ENCODE results near the gene MAP7D3.

MAP7D3 gene

DNA sequence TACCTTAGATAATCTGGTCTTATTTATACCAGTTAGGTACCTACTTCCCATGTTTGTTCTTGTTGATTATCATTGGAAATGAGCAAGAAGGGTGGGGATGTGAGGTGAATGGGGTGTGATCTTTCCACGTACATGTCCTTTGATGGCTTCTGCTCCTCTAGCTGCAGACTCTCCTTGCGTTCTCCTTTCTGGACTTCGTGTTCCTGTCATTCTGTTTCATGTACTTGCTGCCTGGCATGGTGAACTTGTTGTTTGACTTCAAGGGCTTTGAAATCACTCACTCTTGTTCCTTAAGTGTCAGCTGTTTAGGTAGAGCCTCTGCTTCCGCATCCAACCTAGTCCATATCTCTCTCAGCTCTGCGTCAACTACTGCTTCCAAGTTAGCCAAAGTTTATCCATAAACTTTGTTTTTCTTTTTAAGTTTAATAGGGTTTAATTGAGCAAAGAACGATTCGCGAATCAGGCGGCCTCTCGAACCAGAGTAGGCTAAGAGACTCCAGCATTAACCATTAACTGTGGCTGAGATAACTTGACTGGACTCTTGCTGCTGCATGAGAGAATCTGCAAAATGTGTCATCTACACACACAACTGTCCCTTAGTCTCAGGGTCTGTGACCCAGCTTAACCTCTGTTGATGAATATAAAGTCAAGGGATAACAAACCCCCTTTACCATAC, 61.0 kb downstream of the MAP7D3 start:
- H3K79me2 ChIP-seq (ENCODE audit: low read length) = peaks cover 9% of the 10 kb centered on the region; the same call in 1 of the 2 replicates
- H3K9me2 ChIP-seq (replicated peaks; ENCODE audit: insufficient read depth, low read length) = no peaks in the 10 kb centered on the region
- TF ChIP-seq EZH2 (optimal IDR thresholded peaks at IDR 0.05; ENCODE audit: low read depth, low read length) = no peak
- no peak for TF ChIP-seq EZH2phosphoT487 (IDR thresholded peaks at IDR 0.05; ENCODE audit: low read length)
- TF ChIP-seq, protein P1, sequence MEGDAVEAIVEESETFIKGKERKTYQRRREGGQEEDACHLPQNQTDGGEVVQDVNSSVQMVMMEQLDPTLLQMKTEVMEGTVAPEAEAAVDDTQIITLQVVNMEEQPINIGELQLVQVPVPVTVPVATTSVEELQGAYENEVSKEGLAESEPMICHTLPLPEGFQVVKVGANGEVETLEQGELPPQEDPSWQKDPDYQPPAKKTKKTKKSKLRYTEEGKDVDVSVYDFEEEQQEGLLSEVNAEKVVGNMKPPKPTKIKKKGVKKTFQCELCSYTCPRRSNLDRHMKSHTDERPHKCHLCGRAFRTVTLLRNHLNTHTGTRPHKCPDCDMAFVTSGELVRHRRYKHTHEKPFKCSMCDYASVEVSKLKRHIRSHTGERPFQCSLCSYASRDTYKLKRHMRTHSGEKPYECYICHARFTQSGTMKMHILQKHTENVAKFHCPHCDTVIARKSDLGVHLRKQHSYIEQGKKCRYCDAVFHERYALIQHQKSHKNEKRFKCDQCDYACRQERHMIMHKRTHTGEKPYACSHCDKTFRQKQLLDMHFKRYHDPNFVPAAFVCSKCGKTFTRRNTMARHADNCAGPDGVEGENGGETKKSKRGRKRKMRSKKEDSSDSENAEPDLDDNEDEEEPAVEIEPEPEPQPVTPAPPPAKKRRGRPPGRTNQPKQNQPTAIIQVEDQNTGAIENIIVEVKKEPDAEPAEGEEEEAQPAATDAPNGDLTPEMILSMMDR (IDR thresholded peaks at IDR 0.05; ENCODE audit: low read length) = no peak
- no peaks in the 10 kb centered on the region for H3K36me3 ChIP-seq (replicated peaks; ENCODE audit: insufficient read depth, low read length)
- H3K4me3 ChIP-seq (ENCODE audit: low read length) = no peak overlapping the region
- H3K4me2 ChIP-seq (ENCODE audit: low read depth, low read length) = no peak overlapping the region
- no peaks in the 10 kb centered on the region for H3F3A ChIP-seq (ENCODE audit: insufficient read depth, low read length)
- no peaks in the 10 kb centered on the region for H3K9me3 ChIP-seq (replicated peaks; ENCODE audit: insufficient read depth, low read length)
- H3K4me1 ChIP-seq (ENCODE audit: low read length) = no peaks in the 10 kb centered on the region
- H2AFZ ChIP-seq (ENCODE audit: low read length) = no peak overlapping the region
- H3K9ac ChIP-seq (ENCODE audit: low read length) = no peak overlapping the region
- no peak overlapping the region for H3K27ac ChIP-seq (ENCODE audit: low read length)
- no peaks in the 10 kb centered on the region for H3K27me3 ChIP-seq (replicated peaks; ENCODE audit: insufficient read depth, low read length)
- no peak for DNase-seq
- H4K20me1 ChIP-seq (ENCODE audit: insufficient read depth, low read length) = no peaks in the 10 kb centered on the region

GRCh38 chrX:136189222-136189621, 62.0 kb downstream of the MAP7D3 start:
- no peak for DNase-seq
- H3K79me2 ChIP-seq (ENCODE audit: low read length) = peaks cover 9% of the 10 kb centered on the region; the same call in 1 of the 2 replicates
- H3K36me3 ChIP-seq (replicated peaks; ENCODE audit: insufficient read depth, low read length) = no peaks in the 10 kb centered on the region
- H3K4me1 ChIP-seq (ENCODE audit: low read length) = no peaks in the 10 kb centered on the region
- no peak overlapping the region for H3K27ac ChIP-seq (ENCODE audit: low read length)
- H3K9me3 ChIP-seq (replicated peaks; ENCODE audit: insufficient read depth, low read length) = no peaks in the 10 kb centered on the region
- no peak overlapping the region for H3K4me2 ChIP-seq (ENCODE audit: low read depth, low read length)
- no peaks in the 10 kb centered on the region for H3K27me3 ChIP-seq (replicated peaks; ENCODE audit: insufficient read depth, low read length)
- H3K9ac ChIP-seq (ENCODE audit: low read length) = no peak overlapping the region
- TF ChIP-seq EZH2 (optimal IDR thresholded peaks at IDR 0.05; ENCODE audit: low read depth, low read length) (no peak), EZH2phosphoT487 (IDR thresholded peaks at IDR 0.05; ENCODE audit: low read length) (no peak)
- H3K9me2 ChIP-seq (replicated peaks; ENCODE audit: insufficient read depth, low read length) = no peaks in the 10 kb centered on the region
- no peaks in the 10 kb centered on the region for H3F3A ChIP-seq (ENCODE audit: insufficient read depth, low read length)
- no peak overlapping the region for H2AFZ ChIP-seq (ENCODE audit: low read length)
- H3K4me3 ChIP-seq (ENCODE audit: low read length) = no peak overlapping the region
- H4K20me1 ChIP-seq (ENCODE audit: insufficient read depth, low read length) = no peaks in the 10 kb centered on the region

- Histone ChIP-seq H2AFZ (ENCODE audit: low read length) (no peak overlapping the region), H3K9me3 (replicated peaks; ENCODE audit: insufficient read depth, low read length) (no peaks in the 10 kb centered on the region), H3K27me3 (replicated peaks; ENCODE audit: insufficient read depth, low read length) (no peaks in the 10 kb centered on the region), H3K4me3 (ENCODE audit: low read length) (no peak overlapping the region), H3K9ac (ENCODE audit: low read length) (no peak overlapping the region), H3K36me3 (replicated peaks; ENCODE audit: insufficient read depth, low read length) (no peaks in the 10 kb centered on the region), H3F3A (ENCODE audit: insufficient read depth, low read length) (no peaks in the 10 kb centered on the region), H3K9me2 (replicated peaks; ENCODE audit: insufficient read depth, low read length) (no peaks in the 10 kb centered on the region), H4K20me1 (ENCODE audit: insufficient read depth, low read length) (no peaks in the 10 kb centered on the region), H3K4me2 (ENCODE audit: low read depth, low read length) (no peak overlapping the region), H3K27ac (ENCODE audit: low read length) (no peak overlapping the region), H3K4me1 (ENCODE audit: low read length) (no peaks in the 10 kb centered on the region), H3K79me2 (ENCODE audit: low read length) (peaks cover 9% of the 10 kb centered on the region; the same call in 1 of the 2 replicates)
- no peak for DNase-seq
- TF ChIP-seq, protein P1 (IDR thresholded peaks at IDR 0.05; ENCODE audit: low read length) = no peak
- TF ChIP-seq EZH2phosphoT487 (IDR thresholded peaks at IDR 0.05; ENCODE audit: low read length) (no peak), EZH2 (optimal IDR thresholded peaks at IDR 0.05; ENCODE audit: low read depth, low read length) (no peak)
Measured at GRCh38 chrX:136186023-136186413, 65.2 kb downstream of the MAP7D3 start.

- Histone ChIP-seq H3K4me2 (ENCODE audit: low read depth, low read length) (no peak overlapping the region), H3K4me1 (ENCODE audit: low read length) (no peaks in the 10 kb centered on the region), H3F3A (ENCODE audit: insufficient read depth, low read length) (no peaks in the 10 kb centered on the region), H4K20me1 (ENCODE audit: insufficient read depth, low read length) (no peaks in the 10 kb centered on the region), H3K4me3 (ENCODE audit: low read length) (no peak overlapping the region), H3K9me3 (replicated peaks; ENCODE audit: insufficient read depth, low read length) (no peaks in the 10 kb centered on the region), H3K27ac (ENCODE audit: low read length) (no peak overlapping the region), H2AFZ (ENCODE audit: low read length) (no peak overlapping the region), H3K27me3 (replicated peaks; ENCODE audit: insufficient read depth, low read length) (no peaks in the 10 kb centered on the region), H3K9me2 (replicated peaks; ENCODE audit: insufficient read depth, low read length) (no peaks in the 10 kb centered on the region), H3K36me3 (replicated peaks; ENCODE audit: insufficient read depth, low read length) (no peaks in the 10 kb centered on the region), H3K79me2 (ENCODE audit: low read length) (peaks cover 8% of the 10 kb centered on the region; the same call in 1 of the 2 replicates), H3K9ac (ENCODE audit: low read length) (no peak overlapping the region)
- TF ChIP-seq, protein P1 (IDR thresholded peaks at IDR 0.05; ENCODE audit: low read length) = no peak
- TF ChIP-seq EZH2phosphoT487 (IDR thresholded peaks at IDR 0.05; ENCODE audit: low read length) (no peak), EZH2 (optimal IDR thresholded peaks at IDR 0.05; ENCODE audit: low read depth, low read length) (no peak)
- no peak for DNase-seq
Measured at GRCh38 chrX:136185401-136186022, 65.7 kb downstream of the MAP7D3 start.
